ENCODE measurements around the gene SLC24A4. TPM values are rescaled to one million over a fixed set of nuclear protein-coding genes. Genes with fewer than 3 reads are reported as not detected.
A peak's percentile ranks its signal among the peaks of the same experiment; 100 is the strongest.

The SLC24A4 gene
- total RNA-seq, 1 donor from 2014 or later, result not detected

GRCh38 chr14:92538412-92538985 lies 215.5 kb downstream of the SLC24A4 start:
- DNase-seq (ENCODE audit: low read depth), result no peak
- no peaks in the 10 kb centered on the region for H3K27me3 ChIP-seq (ENCODE audit: control insufficient read depth, insufficient read depth, low read length)
- H3K4me3 ChIP-seq (ENCODE audit: low read depth, low read length), result no peak overlapping the region
- no peak for TF ChIP-seq CTCF (IDR thresholded peaks at IDR 0.05; ENCODE audit: insufficient read depth, low read length, poor library complexity, severe bottlenecking)
- no peaks in the 10 kb centered on the region for H3K36me3 ChIP-seq (ENCODE audit: control insufficient read depth, insufficient read depth, low read length)

GRCh38 chr14:92539419-92539818 lies 216.5 kb downstream of the SLC24A4 start:
- H3K27me3 ChIP-seq (ENCODE audit: control insufficient read depth, insufficient read depth, low read length), result no peaks in the 10 kb centered on the region
- TF ChIP-seq CTCF (IDR thresholded peaks at IDR 0.05; ENCODE audit: insufficient read depth, low read length, poor library complexity, severe bottlenecking), result no peak
- H3K36me3 ChIP-seq (ENCODE audit: control insufficient read depth, insufficient read depth, low read length), result no peaks in the 10 kb centered on the region
- no peak overlapping the region for H3K4me3 ChIP-seq (ENCODE audit: low read depth, low read length)
- DNase-seq (ENCODE audit: low read depth), result no peak

DNA sequence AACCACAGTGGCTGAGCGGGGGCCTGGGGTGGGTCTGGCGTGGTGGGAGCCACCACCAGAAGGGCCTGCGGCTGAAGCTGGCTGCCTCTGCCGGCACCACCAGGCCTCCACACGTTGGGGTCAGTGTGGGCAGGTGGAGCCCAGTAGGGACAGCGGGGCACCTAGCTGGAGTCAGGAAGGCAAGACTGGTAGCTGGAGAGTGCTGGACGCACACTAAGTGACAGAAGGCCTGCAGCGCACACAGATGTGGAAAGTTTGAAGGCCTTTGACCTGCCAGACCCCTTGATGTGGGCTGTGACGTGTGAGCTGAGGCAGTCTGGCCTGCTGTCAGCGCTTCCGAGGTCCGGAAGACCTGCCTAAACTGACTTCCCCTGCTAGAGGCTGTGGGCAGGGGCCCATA lies 216.9 kb downstream of the SLC24A4 start:
- Histone ChIP-seq H3K4me3 (ENCODE audit: low read depth, low read length) (no peak overlapping the region), H3K36me3 (ENCODE audit: control insufficient read depth, insufficient read depth, low read length) (no peaks in the 10 kb centered on the region), H3K27me3 (ENCODE audit: control insufficient read depth, insufficient read depth, low read length) (no peaks in the 10 kb centered on the region)
- TF ChIP-seq CTCF (IDR thresholded peaks at IDR 0.05; ENCODE audit: insufficient read depth, low read length, poor library complexity, severe bottlenecking), result no peak
- no peak for DNase-seq (ENCODE audit: low read depth)

DNA sequence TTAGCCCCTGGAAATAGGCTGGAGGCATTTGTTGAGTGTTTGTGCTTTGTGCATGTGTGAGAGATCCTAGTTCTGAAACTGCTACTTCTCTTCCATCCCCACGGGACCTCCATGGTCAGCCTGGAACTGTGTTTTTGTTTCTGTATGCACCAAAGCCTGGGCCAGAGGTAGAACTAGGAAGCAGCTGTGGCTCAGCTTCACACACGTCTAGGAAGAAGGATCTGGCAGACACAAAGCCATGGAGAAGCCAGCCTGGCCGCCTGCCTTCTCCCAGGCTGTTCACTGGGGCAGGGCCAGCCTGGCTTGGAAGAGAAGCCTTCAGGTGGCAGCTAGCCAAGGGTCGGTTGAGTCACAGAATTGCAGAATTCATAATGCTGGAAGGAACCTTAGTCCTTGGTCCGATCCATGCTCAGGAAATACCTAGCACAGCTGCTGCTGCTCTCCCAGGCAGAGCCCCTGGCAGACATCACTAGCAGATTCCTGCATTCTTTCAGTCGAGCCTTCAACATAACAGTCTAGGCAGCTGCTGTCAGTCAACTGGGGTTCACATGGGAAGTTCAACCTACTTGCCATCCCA lies 217.6 kb downstream of the SLC24A4 start:
- TF ChIP-seq CTCF (IDR thresholded peaks at IDR 0.05; ENCODE audit: insufficient read depth, low read length, poor library complexity, severe bottlenecking), result no peak
- Histone ChIP-seq H3K27me3 (ENCODE audit: control insufficient read depth, insufficient read depth, low read length) (no peaks in the 10 kb centered on the region), H3K36me3 (ENCODE audit: control insufficient read depth, insufficient read depth, low read length) (no peaks in the 10 kb centered on the region), H3K4me3 (ENCODE audit: low read depth, low read length) (no peak overlapping the region)
- peak; percentile 92 for DNase-seq (ENCODE audit: low read depth)

GRCh38 chr14:92542766-92543554 lies 220.0 kb downstream of the SLC24A4 start:
- no peak for TF ChIP-seq CTCF (IDR thresholded peaks at IDR 0.05; ENCODE audit: insufficient read depth, low read length, poor library complexity, severe bottlenecking)
- H3K36me3 ChIP-seq (ENCODE audit: control insufficient read depth, insufficient read depth, low read length), result no peaks in the 10 kb centered on the region
- no peak for DNase-seq (ENCODE audit: low read depth)
- no peak overlapping the region for H3K4me3 ChIP-seq (ENCODE audit: low read depth, low read length)
- no peaks in the 10 kb centered on the region for H3K27me3 ChIP-seq (ENCODE audit: control insufficient read depth, insufficient read depth, low read length)

All from kidney epithelial cell (primary cell).